Activated T-helper 1 cell treated with anti-CD3 and anti-CD28 coated beads, Interleukin-12 subunit alpha, Interleukin-12 subunit beta, Interleukin-2, Interleukin-4 antibody, amounts not matched to agents 30 ng/mL and 10 ng/mL and 1 ng/mL, durations not matched to agents 14 hours and 24 hours and 36 hours (primary cell): ENCODE results near the gene PFKP. TPM values are rescaled to one million over a fixed set of nuclear protein-coding genes. Genes with fewer than 3 reads are reported as not detected.
"Not testable (repeated sequence)": the region's sequence is repeated elsewhere in the genome, so short reads cannot be mapped to it uniquely, and the experiment has no call there.

ENCODE experiments used
- DNase-seq: peaks from one replicate; pipeline ENCODE4 v3.0.0; 2021; ENCODE audit warnings: low spot score
- H3K27ac Mint-ChIP-seq: one replicate; pipeline ENCODE4 v1.8.0; 2021; ENCODE audit warnings: mild to moderate bottlenecking, mixed read lengths
- H3K27me3 Mint-ChIP-seq: one replicate; pipeline ENCODE4 v1.8.0; 2022; ENCODE audit warnings: mild to moderate bottlenecking, moderate library complexity, mixed read lengths; ENCODE audit not compliant: insufficient read depth
- H3K36me3 Mint-ChIP-seq: one replicate; pipeline ENCODE4 v1.8.0; 2021; ENCODE audit warnings: low read depth, mixed read lengths
- H3K4me1 Mint-ChIP-seq: one replicate; pipeline ENCODE4 v1.8.0; 2021; ENCODE audit warnings: low read depth, mixed read lengths
- H3K4me3 Mint-ChIP-seq: one replicate; pipeline ENCODE4 v1.8.0; 2021; ENCODE audit warnings: mild to moderate bottlenecking, moderate library complexity, mixed read lengths
- H3K9me3 Mint-ChIP-seq: one replicate; pipeline ENCODE4 v1.8.0; 2021; ENCODE audit warnings: mixed read lengths
- intact Hi-C: fragments of 100-400 bp; cut with micrococcal nuclease; formaldehyde crosslinking; loops from one replicate; pipeline ENCODE4 v1.15.1; 2024
- total RNA-seq: library from RNA; stranded (reverse); gene quantifications from 2 replicates; pipeline ENCODE4 v1.2.3, GENCODE V29; 2022

Gene PFKP
- total RNA-seq, 1 donor from 2014 or later: 264 TPM

DNA sequence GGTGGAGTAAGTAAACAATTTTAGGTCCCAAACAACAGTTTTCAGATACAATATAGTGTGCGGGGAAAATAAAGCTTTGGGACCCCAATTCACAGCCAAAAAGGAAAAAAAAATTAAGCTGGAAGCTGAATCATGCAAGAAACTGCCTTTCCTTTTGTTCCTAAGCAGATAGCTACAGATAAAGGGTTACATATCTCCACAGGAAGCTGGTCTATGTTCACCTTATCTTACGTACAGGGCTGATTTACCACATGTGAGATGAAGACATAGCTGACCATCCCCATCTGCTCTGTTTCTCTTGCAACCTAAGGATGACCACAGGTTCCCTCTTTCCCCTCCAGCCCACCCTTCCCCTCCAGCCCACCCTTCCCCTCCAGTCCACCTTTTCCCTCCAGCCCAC is 14.2 kb upstream of the PFKP start:
- Mint-ChIP-seq H3K4me3 (no peak overlapping the region), H3K27me3 (peaks cover 28% of the 10 kb centered on the region), H3K27ac (no peak overlapping the region)

GRCh38 chr10:3054183-3054850 is 13.0 kb upstream of the PFKP start:
- Mint-ChIP-seq H3K27me3 (peaks cover 31% of the 10 kb centered on the region), H3K4me1 (peaks cover 8% of the 10 kb centered on the region), H3K36me3 (no peaks in the 10 kb centered on the region), H3K27ac (no peak overlapping the region), H3K9me3 (no peaks in the 10 kb centered on the region), H3K4me3 (no peak overlapping the region)
- no peak for DNase-seq
- intact Hi-C loops: no loop called here

More for the DNA sequence above, 14.2 kb upstream of the PFKP start:
- no peak for DNase-seq
- peaks cover 8% of the 10 kb centered on the region for H3K4me1 Mint-ChIP-seq
- no peaks in the 10 kb centered on the region for H3K36me3 Mint-ChIP-seq
- no peaks in the 10 kb centered on the region for H3K9me3 Mint-ChIP-seq
- intact Hi-C loops: no loop called here

DNA sequence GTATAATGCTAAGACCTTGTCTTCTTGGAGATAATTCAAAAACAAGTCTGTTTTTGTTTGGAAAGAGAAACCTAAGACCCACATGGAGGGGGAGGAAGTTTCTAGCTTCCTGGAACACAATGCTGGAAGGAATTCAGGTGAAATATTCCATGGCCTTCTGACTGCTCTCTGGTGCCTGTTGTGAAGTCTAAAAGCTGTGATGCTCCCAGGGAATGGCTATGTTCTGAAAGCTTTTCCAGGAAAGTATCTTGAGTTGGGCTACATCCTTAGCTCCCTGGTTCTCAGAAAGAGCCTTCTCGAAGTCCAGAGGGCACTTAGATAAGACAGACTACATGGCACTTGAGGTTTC is 12.5 kb upstream of the PFKP start:
- no peak for DNase-seq
- Mint-ChIP-seq H3K4me1 (peaks cover 8% of the 10 kb centered on the region), H3K36me3 (no peaks in the 10 kb centered on the region), H3K9me3 (no peaks in the 10 kb centered on the region), H3K27me3 (peaks cover 30% of the 10 kb centered on the region), H3K27ac (no peak overlapping the region), H3K4me3 (no peak overlapping the region)
- intact Hi-C loops: no loop called here

DNA sequence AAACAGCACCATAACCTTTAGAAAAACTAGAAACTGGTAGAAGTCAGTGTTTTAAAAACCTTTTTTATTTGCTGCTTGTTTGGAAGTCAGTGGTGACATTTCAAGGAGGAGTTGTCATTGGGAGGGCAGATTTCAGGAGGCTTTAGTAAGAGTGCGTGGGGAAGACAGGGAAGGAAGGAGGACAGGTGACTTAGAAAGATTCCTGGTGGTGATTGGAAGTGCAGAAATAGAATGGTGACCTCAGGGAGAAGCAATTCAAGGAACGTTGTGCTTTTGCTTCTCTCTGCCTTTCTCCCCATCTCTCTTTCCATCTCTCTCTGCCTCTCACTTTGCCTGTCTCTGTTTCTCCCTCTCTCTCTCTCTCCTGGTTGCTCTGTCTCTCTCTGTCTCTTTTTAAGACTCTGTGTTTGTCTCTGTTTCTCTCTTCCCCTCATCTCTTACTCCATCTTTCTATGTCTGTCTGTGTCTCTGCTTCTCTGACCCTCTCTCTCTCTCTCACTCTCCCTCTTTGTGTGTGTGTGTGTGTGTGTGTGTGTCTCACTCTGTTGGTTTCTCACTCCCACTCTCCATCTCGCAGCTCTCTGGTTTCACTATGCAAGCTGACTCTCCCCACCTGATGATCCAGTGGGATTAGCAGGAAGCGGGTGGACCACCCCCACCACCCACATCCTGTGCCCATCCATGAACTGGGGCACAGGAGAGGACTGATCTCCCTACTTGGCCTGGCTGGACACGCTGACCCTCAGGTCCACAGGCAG is 10.9 kb upstream of the PFKP start:
- Mint-ChIP-seq H3K36me3 (no peaks in the 10 kb centered on the region), H3K4me3 (no peak overlapping the region), H3K27me3 (peaks cover 25% of the 10 kb centered on the region), H3K4me1 (peaks cover 8% of the 10 kb centered on the region), H3K9me3 (no peaks in the 10 kb centered on the region), H3K27ac (no peak overlapping the region)
- intact Hi-C loops: no loop called here
- DNase-seq: no peak

GRCh38 chr10:3057946-3058345 is 9.4 kb upstream of the PFKP start:
- Mint-ChIP-seq H3K4me1 (peaks cover 8% of the 10 kb centered on the region), H3K27me3 (peaks cover 25% of the 10 kb centered on the region), H3K27ac (no peak overlapping the region), H3K36me3 (no peaks in the 10 kb centered on the region), H3K9me3 (no peaks in the 10 kb centered on the region), H3K4me3 (no peak overlapping the region)
- intact Hi-C loops: no loop called here
- DNase-seq: no peak

GRCh38 chr10:3059974-3060373 is 7.4 kb upstream of the PFKP start:
- intact Hi-C loops: loop anchor here (10.0 kb wide), 1 partner anchor 1415 kb away; no protein-coding TSS in a partner anchor

GRCh38 chr10:3060481-3060889 is 6.9 kb upstream of the PFKP start:
- Mint-ChIP-seq H3K4me1 (peaks cover 8% of the 10 kb centered on the region), H3K9me3 (no peaks in the 10 kb centered on the region), H3K27me3 (peaks cover 24% of the 10 kb centered on the region), H3K27ac (no peak overlapping the region), H3K36me3 (no peaks in the 10 kb centered on the region), H3K4me3 (no peak overlapping the region)
- DNase-seq: no peak
- intact Hi-C loops: loop anchor here (10.0 kb wide), 1 partner anchor 1416 kb away; no protein-coding TSS in a partner anchor

More at GRCh38 chr10:3059974-3060373, 7.4 kb upstream of the PFKP start:
- Mint-ChIP-seq H3K4me1 (peaks cover 8% of the 10 kb centered on the region), H3K27me3 (peaks cover 23% of the 10 kb centered on the region), H3K9me3 (no peaks in the 10 kb centered on the region), H3K4me3 (no peak overlapping the region), H3K36me3 (no peaks in the 10 kb centered on the region), H3K27ac (no peak overlapping the region)
- DNase-seq: no peak

GRCh38 chr10:3061323-3061898 is 5.9 kb upstream of the PFKP start:
- H3K27me3 Mint-ChIP-seq: peaks cover 27% of the 10 kb centered on the region
- intact Hi-C loops: loop anchor here (10.0 kb wide), 1 partner anchor 1417 kb away; no protein-coding TSS in a partner anchor
- not testable (repeated sequence) for H3K9me3 Mint-ChIP-seq, H3K36me3 Mint-ChIP-seq, H3K4me1 Mint-ChIP-seq, H3K4me3 Mint-ChIP-seq, DNase-seq, H3K27ac Mint-ChIP-seq

- intact Hi-C loops: loop anchor here (10.0 kb wide), 1 partner anchor 1418 kb away; no protein-coding TSS in a partner anchor
- Mint-ChIP-seq H3K9me3 (no peaks in the 10 kb centered on the region), H3K36me3 (peaks cover 1% of the 10 kb centered on the region), H3K4me1 (no peaks in the 10 kb centered on the region), H3K27me3 (peaks cover 21% of the 10 kb centered on the region), H3K27ac (no peak overlapping the region), H3K4me3 (no peak overlapping the region)
- no peak for DNase-seq
Measured at GRCh38 chr10:3062502-3063186, 4.7 kb upstream of the PFKP start.

- H3K4me1 Mint-ChIP-seq: peaks cover 4% of the 10 kb centered on the region
- peaks cover 5% of the 10 kb centered on the region for H3K36me3 Mint-ChIP-seq
- no peak overlapping the region for H3K27ac Mint-ChIP-seq
- DNase-seq: no peak
- intact Hi-C loops: loop anchor here (10.0 kb wide), 1 partner anchor 1420 kb away; no protein-coding TSS in a partner anchor
- H3K9me3 Mint-ChIP-seq: no peaks in the 10 kb centered on the region
- peaks cover 17% of the 10 kb centered on the region for H3K27me3 Mint-ChIP-seq
- H3K4me3 Mint-ChIP-seq: no peak overlapping the region
Measured at GRCh38 chr10:3064423-3064822, 2.9 kb upstream of the PFKP start.

DNA sequence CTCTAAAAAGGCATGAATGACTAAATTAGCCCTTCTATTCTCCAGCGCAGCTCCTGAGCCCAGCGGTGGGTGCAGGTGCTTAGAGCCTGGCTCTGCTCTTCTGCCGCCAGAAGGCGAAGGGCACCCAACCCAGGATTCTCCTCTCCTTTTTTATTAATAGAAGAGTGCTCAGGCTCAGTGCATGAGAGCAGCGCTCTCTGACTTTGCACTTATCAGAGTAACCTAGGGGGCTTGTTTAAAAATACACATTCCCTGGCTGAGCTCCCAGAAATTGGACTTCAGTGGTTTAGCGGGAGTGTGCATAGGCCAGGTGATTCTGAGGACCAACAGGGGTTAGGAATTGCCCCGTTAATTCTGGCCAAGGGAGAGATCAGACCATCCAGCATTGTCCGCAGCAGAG is 1.7 kb upstream of the PFKP start:
- H3K9me3 Mint-ChIP-seq: no peaks in the 10 kb centered on the region
- peaks cover 16% of the 10 kb centered on the region for H3K4me1 Mint-ChIP-seq
- H3K27me3 Mint-ChIP-seq: peaks cover 16% of the 10 kb centered on the region
- H3K4me3 Mint-ChIP-seq: peak overlapping the region; percentile 72
- intact Hi-C loops: loop anchor here (10.0 kb wide), 1 partner anchor 1421 kb away; no protein-coding TSS in a partner anchor
- no peak for DNase-seq
- peak overlapping the region; percentile 64 for H3K27ac Mint-ChIP-seq
- H3K36me3 Mint-ChIP-seq: peaks cover 16% of the 10 kb centered on the region

GRCh38 chr10:3066317-3067117 is 831 bp upstream of the PFKP start:
- H3K27me3 Mint-ChIP-seq: peaks cover 16% of the 10 kb centered on the region
- peak overlapping the region; percentile 70 for H3K4me3 Mint-ChIP-seq
- no peak overlapping the region for H3K27ac Mint-ChIP-seq
- H3K4me1 Mint-ChIP-seq: peaks cover 25% of the 10 kb centered on the region
- H3K9me3 Mint-ChIP-seq: no peaks in the 10 kb centered on the region
- intact Hi-C loops: loop anchor here (10.0 kb wide), 1 partner anchor 1422 kb away; no protein-coding TSS in a partner anchor
- DNase-seq: no peak
- H3K36me3 Mint-ChIP-seq: peaks cover 21% of the 10 kb centered on the region
